ENCODE measurements around the gene STRN3. TPM values are rescaled to one million over a fixed set of nuclear protein-coding genes. Genes with fewer than 3 reads are reported as not detected.

Gene STRN3
- total RNA-seq, 1 experiment from 2014 or later: 52.1 TPM

GRCh38 chr14:30864934-30865333 is 161.2 kb downstream of the STRN3 start:
- no peaks in the 10 kb centered on the region; the same call in 1 of the 2 replicates for H3K27me3 Mint-ChIP-seq (ENCODE audit: low read depth)
- H4K8ac ChIP-seq (replicated peaks; ENCODE audit: insufficient read length, low read depth, low read length): no peak overlapping the region
- DNase-seq: no peak
- no peak overlapping the region for H3T11ph ChIP-seq (ENCODE audit: low read length)
- H3K9ac ChIP-seq (ENCODE audit: extremely low read depth, insufficient read length, low read length): no peak overlapping the region
- no peak overlapping the region for H3K27ac Mint-ChIP-seq
- H3K18ac ChIP-seq (ENCODE audit: insufficient read length, low read depth, low read length): no peak overlapping the region
- no peak overlapping the region for H3K4me3 Mint-ChIP-seq
- no peak overlapping the region for H2BK20ac ChIP-seq (ENCODE audit: low read depth, low read length, poor library complexity, severe bottlenecking)
- H2BK12ac ChIP-seq (ENCODE audit: insufficient read length, low read depth, low read length): no peak overlapping the region
- H3K9me3 ChIP-seq (ENCODE audit: control insufficient read depth, low read depth, low read length): no peaks in the 10 kb centered on the region
- H2AK5ac ChIP-seq (ENCODE audit: insufficient read length, low read length): no peak overlapping the region
- H3K56ac ChIP-seq (ENCODE audit: insufficient read length, low read depth, low read length): no peak overlapping the region
- no peaks in the 10 kb centered on the region for H3K4me1 ChIP-seq (ENCODE audit: insufficient read depth, low read length)
- WGBS (ENCODE audit: extremely low coverage, insufficient read length, low lambda C conversion rate): no CpG with 5 or more reads among the region's 5 CpGs
- H2BK15ac ChIP-seq (ENCODE audit: low read depth, low read length): no peak overlapping the region
- no peak overlapping the region for H3K14ac ChIP-seq (ENCODE audit: insufficient read depth, low read length)
- no peaks in the 10 kb centered on the region; a peak in 2 of 4 replicates for H3K4me1 Mint-ChIP-seq
- no peak overlapping the region for H2BK120ac ChIP-seq (ENCODE audit: low read depth, low read length, poor library complexity, severe bottlenecking)
- TF ChIP-seq CTCF (conservative IDR thresholded peaks at IDR 0.05): no peak
- H4K91ac ChIP-seq (ENCODE audit: insufficient read length, low read depth, low read length): no peak overlapping the region
- no peaks in the 10 kb centered on the region for H3K27me3 ChIP-seq (ENCODE audit: insufficient read depth, low read length)
- no peaks in the 10 kb centered on the region for H3K9me3 Mint-ChIP-seq
- H3K79me1 ChIP-seq (ENCODE audit: insufficient read depth, low read depth, low read length, poor library complexity, severe bottlenecking): no peaks in the 10 kb centered on the region
- H3K4ac ChIP-seq (ENCODE audit: low read depth, low read length): no peak overlapping the region
- no peak overlapping the region for H3K23ac ChIP-seq (ENCODE audit: insufficient read length, low read depth, low read length)
- H4K5ac ChIP-seq (ENCODE audit: insufficient read length, low read depth, low read length): no peak overlapping the region
- no peak overlapping the region for H2BK5ac ChIP-seq (ENCODE audit: insufficient read length, low read length)
- no peak overlapping the region for H3K27ac ChIP-seq (ENCODE audit: insufficient read length, low read depth, low read length)
- no peaks in the 10 kb centered on the region for H3K23me2 ChIP-seq (ENCODE audit: insufficient read length, low read depth, low read length, poor library complexity, severe bottlenecking)
- H4K20me1 ChIP-seq (ENCODE audit: control insufficient read depth, insufficient read depth, insufficient read length): no peaks in the 10 kb centered on the region
- H3K36me3 Mint-ChIP-seq (ENCODE audit: insufficient read depth in 1 of 3, low read depth in 3 of 3): no peaks in the 10 kb centered on the region
- no peak overlapping the region for H3K4me2 ChIP-seq (ENCODE audit: insufficient read depth, insufficient read length, low read length)
- H3K79me2 ChIP-seq (ENCODE audit: insufficient read depth, low read length): no peaks in the 10 kb centered on the region
- no peak overlapping the region for H2AFZ ChIP-seq (ENCODE audit: low read length)

All from H9 (cell line).